ENCODE measurements around the gene RFX6.

RFX6 gene

GRCh38 chr6:116969211-116969863 is 92.3 kb downstream of the RFX6 start:
- DNase-seq (ENCODE audit: low read depth): no peak

- no peak for DNase-seq (ENCODE audit: low read depth)
These were observed 94.9 kb downstream of the RFX6 start for GRCh38 chr6:116971959-116972358.

GRCh38 chr6:116973976-116974375 is 96.9 kb downstream of the RFX6 start:
- DNase-seq (ENCODE audit: low read depth): no peak

GRCh38 chr6:116974526-116975316 is 97.7 kb downstream of the RFX6 start:
- DNase-seq (ENCODE audit: low read depth): no peak

- no peak for DNase-seq (ENCODE audit: low read depth)
These were observed 98.6 kb downstream of the RFX6 start for GRCh38 chr6:116975600-116975999.

GRCh38 chr6:116979560-116979959 is 102.5 kb downstream of the RFX6 start:
- DNase-seq (ENCODE audit: low read depth): no peak

Measured in activated T-helper 1 cell treated with Interleukin-2 at 50 U/mL for 16 hours (primary cell).